Gastrocnemius medialis (tissue), 4 donors: ENCODE data around the gene DNASE1L2.

ENCODE experiments used
- CTCF ChIP-seq, 5 experiments: fragments of 450-650 bp in 3 of 5; fragments of 200-600 bp in 2 of 5; sonication (generic) in 2 of 5; IDR thresholded peaks in 4 of 5; conservative IDR thresholded peaks in 1 of 5; 1 replicate in 4 of 5; 2 replicates in 1 of 5; pipeline ENCODE4 v1.5.1; 2016 to 2019; ENCODE audit warnings: antibody characterized with exemption in 5 of 5, mild to moderate bottlenecking in 3 of 5, moderate library complexity in 3 of 5
- POLR2A ChIP-seq, 2 donors: fragments of 450-650 bp; IDR thresholded peaks; one replicate each; pipeline ENCODE4 v1.6.1; 2017; ENCODE audit warnings: antibody characterized with exemption in 2 of 2, mild to moderate bottlenecking in 2 of 2, moderate library complexity in 2 of 2

- TF ChIP-seq CTCF (IDR thresholded peaks at IDR 0.05 in 4 of 5, conservative IDR thresholded peaks at IDR 0.05 in 1 of 5) (no peak), POLR2A (IDR thresholded peaks at IDR 0.05) (no peak)
Measured at GRCh38 chr16:2233046-2233775, 3.0 kb upstream of the DNASE1L2 start.
